Esophagus muscularis mucosa (tissue), 4 donors: ENCODE data around the gene ZNF770. TPM values are rescaled to one million over a fixed set of nuclear protein-coding genes. Genes with fewer than 3 reads are reported as not detected.

ENCODE experiments used
- DNase-seq: peaks from one replicate; pipeline ENCODE4 v3.0.0-alpha.2; 2017; ENCODE audit errors: extremely low spot score
- H3K27ac ChIP-seq, 4 donors: fragments of 200-600 bp; sonication (generic); replicated peaks in 1 of 4; 1 replicate in 3 of 4; 2 replicates in 1 of 4; pipeline ENCODE4 v1.5.1; 2016 to 2019; ENCODE audit warnings: mild to moderate bottlenecking in 1 of 4
- H3K27me3 ChIP-seq, 4 donors: fragments of 200-600 bp; sonication (generic); one replicate each; pipeline versions ENCODE4 v1.5.1 to v1.6.0; 2016 to 2019
- H3K36me3 ChIP-seq, 4 donors: fragments of 200-600 bp; sonication (generic); one replicate each; pipeline ENCODE4 v1.5.1; 2016 to 2019
- H3K4me1 ChIP-seq, 4 donors: fragments of 200-600 bp; sonication (generic); one replicate each; pipeline ENCODE4 v1.5.1; 2016 to 2019
- H3K4me3 ChIP-seq, 4 donors: fragments of 200-600 bp; sonication (generic); 1 replicate in 2 of 4; 2 replicates in 2 of 4; pipeline ENCODE4 v1.5.1; 2016 to 2019; ENCODE audit warnings: mild to moderate bottlenecking in 4 of 4, moderate library complexity in 1 of 4
- H3K9me3 ChIP-seq, 4 donors: fragments of 200-600 bp; sonication (generic); 1 replicate in 3 of 4; 2 replicates in 1 of 4; pipeline ENCODE4 v1.5.1; 2016 to 2019
- CTCF ChIP-seq, 3 experiments: fragments of 200-600 bp in 2 of 3; fragments of 450-650 bp in 1 of 3; sonication (generic) in 2 of 3; IDR thresholded peaks; one replicate each; pipeline ENCODE4 v1.5.1; 2017 to 2019; ENCODE audit warnings: antibody characterized with exemption in 3 of 3, mild to moderate bottlenecking in 2 of 3, moderate library complexity in 1 of 3
- EP300 ChIP-seq: sonication (generic); formaldehyde crosslinking; IDR thresholded peaks from one replicate; pipeline ENCODE4 v1.6.1; 2017; ENCODE audit warnings: antibody characterized with exemption
- POLR2A ChIP-seq: fragments of 450-650 bp; IDR thresholded peaks from one replicate; pipeline ENCODE4 v1.6.1; 2017; ENCODE audit warnings: antibody characterized with exemption, moderate library complexity, mild to moderate bottlenecking, low read depth
- POLR2AphosphoS5 ChIP-seq, 2 donors: sonication (generic); formaldehyde crosslinking; IDR thresholded peaks; one replicate each; pipeline ENCODE4 v1.6.1; 2017; ENCODE audit warnings: antibody characterized with exemption in 2 of 2
- WGBS: methylation state at CpG from one replicate; pipeline ENCODE4 v1.1.5; 2018; 5-methylcytosine and 5-hydroxymethylcytosine counted together
- intact Hi-C: fragments of 100-400 bp; cut with DNase I; formaldehyde crosslinking; loops from one replicate; pipeline ENCODE4 v1.15.1; 2023
- total RNA-seq, 4 donors: library from RNA; depleted of rRNA; stranded (reverse); fragments of >200 nt; gene quantifications; one replicate each; pipeline versions ENCODE4 v1.1.0 to v1.2.1, GENCODE V29; 2016

Gene ZNF770
- total RNA-seq, 4 donors from 2014 or later = 18.5 to 23.7 (median 20.2) TPM

- H3K9me3 ChIP-seq = no peaks in the 10 kb centered on the region
- H3K27me3 ChIP-seq = no peaks in the 10 kb centered on the region
- intact Hi-C loops = loop anchor here (10.0 kb wide), 1 partner anchor 762 kb away; the partner anchor contains the start of gene EMC4
- peaks cover 10 to 26% (median 15%) of the 10 kb centered on the region in 4 donors for H3K36me3 ChIP-seq
- no peak for DNase-seq
- peak overlapping the region; percentile 71 to 84 (median 79) for H3K4me3 ChIP-seq
- H3K27ac ChIP-seq = peak overlapping the region in 3 of 4 donors; percentile 93 to 96 (median 95)
- 24% methylated on average over 9 of the region's 9 CpGs for WGBS
- peaks cover 34 to 45% (median 42%) of the 10 kb centered on the region in 4 donors for H3K4me1 ChIP-seq
- no peak for TF ChIP-seq EP300
- no peak for TF ChIP-seq CTCF (IDR thresholded peaks at IDR 0.05)
- TF ChIP-seq POLR2A = no peak
- no peak for TF ChIP-seq POLR2AphosphoS5 (IDR thresholded peaks at IDR 0.05)
Measured at GRCh38 chr15:34986771-34987480, 1.2 kb downstream of the ZNF770 start.

- Histone ChIP-seq H3K36me3 (peaks cover 10 to 32% (median 18%) of the 10 kb centered on the region in 4 donors), H3K4me3 (peak overlapping the region in 3 of 4 donors; percentile 71 to 81 (median 77)), H3K4me1 (peaks cover 34 to 45% (median 42%) of the 10 kb centered on the region in 4 donors), H3K27me3 (no peaks in the 10 kb centered on the region), H3K9me3 (no peaks in the 10 kb centered on the region), H3K27ac (no peak overlapping the region)
- WGBS = 88% methylated on average over 1 of the region's 1 CpG
- TF ChIP-seq POLR2AphosphoS5 (IDR thresholded peaks at IDR 0.05) = no peak
- TF ChIP-seq CTCF (IDR thresholded peaks at IDR 0.05) = no peak
- no peak for TF ChIP-seq EP300
- no peak for TF ChIP-seq POLR2A
- intact Hi-C loops = loop anchor here (10.0 kb wide), 1 partner anchor 762 kb away; the partner anchor contains the start of gene EMC4
- DNase-seq = no peak
Measured at GRCh38 chr15:34986326-34986725, 1.8 kb downstream of the ZNF770 start.

GRCh38 chr15:34984889-34985630 lies 3.0 kb downstream of the ZNF770 start:
- no peaks in the 10 kb centered on the region for H3K9me3 ChIP-seq
- no peak for TF ChIP-seq CTCF (IDR thresholded peaks at IDR 0.05)
- no peak for TF ChIP-seq POLR2AphosphoS5 (IDR thresholded peaks at IDR 0.05)
- TF ChIP-seq EP300 = no peak
- no peak for TF ChIP-seq POLR2A
- intact Hi-C loops = loop anchor here (10.0 kb wide), 1 partner anchor 760 kb away; the partner anchor contains the start of gene EMC4
- 70% methylated on average over 9 of the region's 9 CpGs for WGBS
- no peak for DNase-seq
- peaks cover 34 to 45% (median 42%) of the 10 kb centered on the region in 4 donors for H3K4me1 ChIP-seq
- H3K27ac ChIP-seq = no peak overlapping the region
- no peak overlapping the region for H3K4me3 ChIP-seq
- peaks cover 10 to 37% (median 19%) of the 10 kb centered on the region in 4 donors for H3K36me3 ChIP-seq
- H3K27me3 ChIP-seq = no peaks in the 10 kb centered on the region

GRCh38 chr15:34976743-34977142 lies 11.3 kb downstream of the ZNF770 start:
- no peak for TF ChIP-seq EP300
- no peak for TF ChIP-seq POLR2A
- TF ChIP-seq CTCF (IDR thresholded peaks at IDR 0.05) = no peak
- no peak for TF ChIP-seq POLR2AphosphoS5 (IDR thresholded peaks at IDR 0.05)
- H3K27ac ChIP-seq = no peak overlapping the region
- peaks cover 0 to 15% (median 7%) of the 10 kb centered on the region in 4 donors for H3K36me3 ChIP-seq
- no peak for DNase-seq
- peaks cover 0 to 6% (median 0%) of the 10 kb centered on the region in 4 donors for H3K4me1 ChIP-seq
- H3K9me3 ChIP-seq = no peaks in the 10 kb centered on the region
- WGBS = 96% methylated on average over 2 of the region's 2 CpGs
- H3K4me3 ChIP-seq = no peak overlapping the region
- H3K27me3 ChIP-seq = no peaks in the 10 kb centered on the region
- intact Hi-C loops = no loop called here
